PC-9 (cell line): ENCODE data around the gene C2CD4C. TPM values are rescaled to one million over a fixed set of nuclear protein-coding genes. Genes with fewer than 3 reads are reported as not detected.

ENCODE experiments used
- BruUV-seq: library from RNA; stranded (reverse); fragments of 400-500 nt; replicated peaks from 2 replicates; lab custom pipeline; 2021; lab: Mats Ljungman, UMichigan
- CTCF ChIA-PET: fragments of 300-600 bp; sonication (Branson Sonifier 250); formaldehyde crosslinking; loops from one replicate; lab custom pipeline; 2022; ENCODE audit warnings: antibody characterized with exemption; lab: Charles Lee
- POLR2A ChIA-PET: fragments of 300-600 bp; sonication (Branson Sonifier 250); formaldehyde crosslinking; loops from one replicate; lab custom pipeline; 2022; ENCODE audit warnings: antibody characterized with exemption; ENCODE audit not compliant: unreplicated experiment; lab: Charles Lee
- DNase-seq, 2 experiments: peaks; one replicate each; pipeline versions ENCODE4 v3.0.0 to v3.0.0-alpha.2; 2015 to 2022; ENCODE audit warnings: mixed read lengths in 1 of 2
- H2AFZ ChIP-seq: fragments of 200-600 bp; sonication (generic); 2 replicates; pipeline ENCODE4 v1.8.1; 2017; ENCODE audit warnings: antibody characterized with exemption
- H3F3A ChIP-seq: fragments of 200-600 bp; sonication (generic); 2 replicates; pipeline ENCODE4 v1.8.1; 2017; ENCODE audit warnings: antibody characterized with exemption, mild to moderate bottlenecking, low read depth; ENCODE audit not compliant: insufficient read depth
- H3K27ac ChIP-seq: fragments of 200-600 bp; sonication (generic); 2 replicates; pipeline ENCODE4 v1.6.1; 2016; ENCODE audit warnings: mixed run types
- H3K27me3 ChIP-seq: fragments of 200-600 bp; sonication (generic); 2 replicates; pipeline ENCODE4 v1.6.1; 2016; ENCODE audit warnings: low read depth, mixed run types; ENCODE audit not compliant: insufficient read depth
- H3K36me3 ChIP-seq: fragments of 200-600 bp; sonication (generic); 2 replicates; pipeline ENCODE4 v1.6.1; 2016; ENCODE audit warnings: low read depth, mixed run types
- H3K4me1 ChIP-seq: fragments of 200-600 bp; sonication (generic); replicated peaks from 2 replicates; pipeline ENCODE4 v1.6.1; 2016; ENCODE audit warnings: mixed run types; ENCODE audit not compliant: insufficient read depth
- H3K4me2 ChIP-seq: fragments of 200-600 bp; sonication (generic); 2 replicates; pipeline ENCODE4 v1.6.1; 2017; ENCODE audit warnings: mixed run types
- H3K4me3 ChIP-seq: fragments of 200-600 bp; sonication (generic); 2 replicates; pipeline ENCODE4 v1.6.1; 2016; ENCODE audit warnings: mixed run types
- H3K79me2 ChIP-seq: fragments of 200-600 bp; sonication (generic); 2 replicates; pipeline ENCODE4 v1.6.1; 2017; ENCODE audit warnings: low read depth, mixed run types
- H3K9me2 ChIP-seq: fragments of 200-600 bp; sonication (generic); 2 replicates; pipeline ENCODE4 v1.8.1; 2017; ENCODE audit warnings: mild to moderate bottlenecking; ENCODE audit not compliant: insufficient read depth
- H3K9me3 ChIP-seq: fragments of 200-600 bp; sonication (generic); 2 replicates; pipeline ENCODE4 v1.8.1; 2016; ENCODE audit warnings: low read depth; ENCODE audit not compliant: insufficient read depth
- H4K20me1 ChIP-seq: fragments of 200-600 bp; sonication (generic); 2 replicates; pipeline ENCODE4 v1.8.1; 2017; ENCODE audit not compliant: insufficient read depth
- EZH2 ChIP-seq: fragments of 200-600 bp; sonication (generic); IDR thresholded peaks from 2 replicates; pipeline ENCODE4 v1.8.0; 2017; ENCODE audit warnings: antibody characterized with exemption, low read depth
- intact Hi-C: fragments of 100-400 bp; cut with micrococcal nuclease; formaldehyde crosslinking; loops from one replicate; pipeline ENCODE4 v1.10.0; 2022; ENCODE audit not compliant: unreplicated experiment
- total RNA-seq: library from RNA; stranded (reverse); gene quantifications from 2 replicates; pipeline ENCODE4 v1.2.3, GENCODE V29; 2021
- TF ChIP-seq, protein P1 (sequence below): fragments of 200-600 bp; sonication (generic); conservative IDR thresholded peaks from 2 replicates; pipeline ENCODE4 v1.6.1; 2017; ENCODE audit warnings: mixed run types, antibody characterized with exemption, mild to moderate bottlenecking, moderate library complexity

Gene C2CD4C
- total RNA-seq, 1 experiment from 2014 or later = 1.2 TPM

DNA sequence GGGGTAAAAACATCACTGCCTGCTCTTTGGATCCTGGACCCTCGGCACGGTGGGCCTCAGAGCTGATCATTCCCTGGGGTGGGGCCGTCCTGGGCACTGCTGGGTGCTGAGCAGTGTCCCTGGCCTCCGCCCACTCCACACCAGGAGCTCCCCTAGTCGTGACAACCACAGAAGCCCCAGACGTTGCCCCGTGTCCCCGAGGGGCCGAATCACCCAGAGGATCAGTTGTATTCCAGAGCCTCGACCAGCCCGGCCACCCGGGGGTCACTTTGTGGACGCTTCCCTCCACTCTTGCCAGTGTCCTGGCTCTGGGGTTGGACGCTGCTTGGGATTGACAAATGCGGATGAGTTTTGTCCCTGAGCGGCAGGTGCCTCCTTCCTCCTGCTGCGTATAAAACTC is 10.2 kb downstream of the C2CD4C start:
- Histone ChIP-seq H3F3A (no peaks in the 10 kb centered on the region; the same call in 1 of the 2 replicates), H3K27ac (no peak overlapping the region), H4K20me1 (no peaks in the 10 kb centered on the region), H3K36me3 (no peaks in the 10 kb centered on the region), H3K79me2 (no peaks in the 10 kb centered on the region), H3K9me3 (no peaks in the 10 kb centered on the region), H2AFZ (no peak overlapping the region), H3K4me1 (no peaks in the 10 kb centered on the region), H3K4me3 (no peak overlapping the region), H3K27me3 (peaks cover 22% of the 10 kb centered on the region), H3K4me2 (no peak overlapping the region), H3K9me2 (no peaks in the 10 kb centered on the region)
- DNase-seq = no peak
- BruUV-seq = no TSS peak
- TF ChIP-seq, protein P1, sequence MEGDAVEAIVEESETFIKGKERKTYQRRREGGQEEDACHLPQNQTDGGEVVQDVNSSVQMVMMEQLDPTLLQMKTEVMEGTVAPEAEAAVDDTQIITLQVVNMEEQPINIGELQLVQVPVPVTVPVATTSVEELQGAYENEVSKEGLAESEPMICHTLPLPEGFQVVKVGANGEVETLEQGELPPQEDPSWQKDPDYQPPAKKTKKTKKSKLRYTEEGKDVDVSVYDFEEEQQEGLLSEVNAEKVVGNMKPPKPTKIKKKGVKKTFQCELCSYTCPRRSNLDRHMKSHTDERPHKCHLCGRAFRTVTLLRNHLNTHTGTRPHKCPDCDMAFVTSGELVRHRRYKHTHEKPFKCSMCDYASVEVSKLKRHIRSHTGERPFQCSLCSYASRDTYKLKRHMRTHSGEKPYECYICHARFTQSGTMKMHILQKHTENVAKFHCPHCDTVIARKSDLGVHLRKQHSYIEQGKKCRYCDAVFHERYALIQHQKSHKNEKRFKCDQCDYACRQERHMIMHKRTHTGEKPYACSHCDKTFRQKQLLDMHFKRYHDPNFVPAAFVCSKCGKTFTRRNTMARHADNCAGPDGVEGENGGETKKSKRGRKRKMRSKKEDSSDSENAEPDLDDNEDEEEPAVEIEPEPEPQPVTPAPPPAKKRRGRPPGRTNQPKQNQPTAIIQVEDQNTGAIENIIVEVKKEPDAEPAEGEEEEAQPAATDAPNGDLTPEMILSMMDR = no peak
- TF ChIP-seq EZH2 = no peak
- intact Hi-C loops = no loop called here
- ChIA-PET CTCF (no interaction called here), POLR2A (no interaction called here)

DNA sequence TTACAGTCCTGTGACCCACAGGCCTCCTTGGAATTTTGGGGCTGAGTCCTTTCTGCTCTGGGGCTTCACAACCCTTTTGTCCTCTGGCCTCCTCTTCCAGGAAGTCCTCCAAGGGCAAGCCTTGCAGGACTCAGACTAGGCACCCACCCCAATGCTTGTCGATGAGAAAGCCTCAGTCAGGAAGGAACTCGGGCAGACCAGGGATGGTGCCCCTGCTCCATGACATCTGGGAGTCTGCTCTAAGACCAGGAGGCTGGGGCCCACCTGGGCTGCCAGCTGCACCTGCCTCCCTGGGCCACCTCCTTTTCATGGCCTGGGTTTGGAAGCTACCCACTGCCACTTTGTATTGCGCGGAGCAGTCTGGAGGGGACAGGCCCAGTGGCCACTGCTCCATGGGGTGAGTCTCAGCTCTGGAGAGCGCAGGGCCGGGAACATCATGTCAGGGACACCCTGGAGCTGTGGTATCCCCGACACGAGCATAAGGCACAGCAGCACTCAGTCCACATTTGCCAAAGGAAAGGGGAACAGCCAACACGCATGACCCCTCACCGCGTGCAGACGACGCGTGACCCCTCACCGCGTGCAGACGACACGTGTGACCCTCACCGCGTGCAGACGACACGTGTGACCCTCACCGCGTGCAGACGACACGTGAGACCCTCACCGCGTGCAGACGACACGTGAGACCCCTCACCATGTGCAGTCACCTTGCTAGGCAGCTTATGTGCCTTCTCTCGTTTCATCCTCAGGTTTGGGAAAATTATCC is 10.8 kb downstream of the C2CD4C start:
- Histone ChIP-seq H3K4me3 (no peak overlapping the region), H3F3A (peaks cover 2% of the 10 kb centered on the region; the same call in 1 of the 2 replicates), H3K4me1 (no peaks in the 10 kb centered on the region), H3K9me3 (no peaks in the 10 kb centered on the region), H3K27me3 (peaks cover 22% of the 10 kb centered on the region), H3K4me2 (no peak overlapping the region), H3K79me2 (no peaks in the 10 kb centered on the region), H2AFZ (no peak overlapping the region), H3K9me2 (no peaks in the 10 kb centered on the region), H3K27ac (no peak overlapping the region), H3K36me3 (no peaks in the 10 kb centered on the region), H4K20me1 (no peaks in the 10 kb centered on the region)
- no TSS peak for BruUV-seq
- ChIA-PET POLR2A (no interaction called here), CTCF (no interaction called here)
- no peak for TF ChIP-seq EZH2
- TF ChIP-seq, protein P1 = no peak
- intact Hi-C loops = no loop called here
- DNase-seq = no peak

DNA sequence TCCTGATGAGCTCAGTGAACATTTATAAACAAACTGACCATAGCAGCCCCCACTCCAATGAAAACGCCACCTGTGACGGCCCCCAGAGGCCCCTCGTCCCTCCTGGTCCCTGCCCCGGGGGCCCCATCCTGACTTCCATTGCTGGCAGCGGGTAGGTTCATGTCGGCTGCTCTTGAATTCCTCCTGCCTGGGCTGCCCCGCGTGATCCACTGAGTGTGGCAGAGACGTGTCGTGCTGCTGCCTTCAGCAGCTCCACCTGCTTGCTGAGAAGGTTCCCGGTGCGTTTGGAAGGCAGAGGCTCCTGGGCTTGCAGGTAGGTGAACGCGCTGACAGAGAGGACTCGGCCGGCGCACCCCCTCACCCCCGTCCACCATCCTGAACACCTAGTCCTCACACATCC is 11.6 kb downstream of the C2CD4C start:
- H3K9me2 ChIP-seq = no peaks in the 10 kb centered on the region
- no peak overlapping the region for H2AFZ ChIP-seq
- TF ChIP-seq, protein P1 = no peak
- no peak for TF ChIP-seq EZH2
- peaks cover 5% of the 10 kb centered on the region; the same call in 1 of the 2 replicates for H3F3A ChIP-seq
- no peaks in the 10 kb centered on the region for H3K9me3 ChIP-seq
- BruUV-seq = no TSS peak
- H3K4me2 ChIP-seq = no peak overlapping the region
- H3K4me1 ChIP-seq = no peaks in the 10 kb centered on the region
- no peaks in the 10 kb centered on the region for H3K36me3 ChIP-seq
- H3K79me2 ChIP-seq = no peaks in the 10 kb centered on the region
- ChIA-PET POLR2A (no interaction called here), CTCF (no interaction called here)
- no peaks in the 10 kb centered on the region for H4K20me1 ChIP-seq
- peaks cover 22% of the 10 kb centered on the region for H3K27me3 ChIP-seq
- DNase-seq = no peak
- H3K27ac ChIP-seq = no peak overlapping the region
- H3K4me3 ChIP-seq = no peak overlapping the region
- intact Hi-C loops = no loop called here
